ENCODE results near the gene ALG14.
"Not testable (repeated sequence)": the region's sequence is repeated elsewhere in the genome, so short reads cannot be mapped to it uniquely, and the experiment has no call there.

- not testable (repeated sequence) for TF ChIP-seq CTCF, POLR2A (IDR thresholded peaks at IDR 0.05)
These were observed 25.1 kb downstream of the ALG14 start for GRCh38 chr1:95047624-95048023.

Data from lower leg skin (tissue), 3 donors.